ENCODE data around the gene SYNC.

GRCh38 chr1:32742956-32743355, 40.4 kb upstream of the SYNC start:
- TF ChIP-seq EZH2 (IDR thresholded peaks at IDR 0.05; ENCODE audit: insufficient read depth, poor library complexity, severe bottlenecking) (no peak), EZH2phosphoT487 (IDR thresholded peaks at IDR 0.05; ENCODE audit: insufficient read depth, low read depth) (no peak)
